Astrocyte (in vitro differentiated cells and primary cell): ENCODE measurements around the gene RASAL1. TPM values are rescaled to one million over a fixed set of nuclear protein-coding genes. Genes with fewer than 3 reads are reported as not detected.

Source experiments
- DNase-seq: peaks from one replicate; pipeline ENCODE4 v3.0.0-alpha.2; 2010; ENCODE audit warnings: low read depth
- FAIRE-seq: peaks from 2 replicates; lab custom pipeline; 2011; peaks lifted over from hg19 to GRCh38; lab: Jason Lieb, UNC
- H2AFZ ChIP-seq: 2 replicates; pipeline ENCODE4 v1.6.0; 2012; ENCODE audit warnings: low read depth, low read length, inconsistent platforms
- H3K27ac ChIP-seq: 2 replicates; pipeline ENCODE4 v1.5.1; 2011; ENCODE audit warnings: low read depth, low read length, inconsistent platforms
- H3K27me3 ChIP-seq: 2 replicates; pipeline ENCODE4 v1.6.0; 2011; ENCODE audit warnings: low read length, inconsistent platforms; ENCODE audit not compliant: insufficient read depth
- H3K36me3 ChIP-seq: 2 replicates; pipeline ENCODE4 v1.5.1; 2011; ENCODE audit warnings: low read length, inconsistent platforms; ENCODE audit not compliant: insufficient read depth
- H3K4me1 ChIP-seq: 2 replicates; pipeline ENCODE4 v1.5.1; 2011; ENCODE audit warnings: low read length, inconsistent platforms; ENCODE audit not compliant: insufficient read depth
- H3K4me2 ChIP-seq: 2 replicates; pipeline ENCODE4 v1.6.0; 2012; ENCODE audit warnings: low read length, inconsistent platforms
- H3K4me3 ChIP-seq: 2 replicates; pipeline ENCODE4 v1.5.1; 2011; ENCODE audit warnings: low read depth, mild to moderate bottlenecking, low read length, inconsistent platforms; ENCODE audit not compliant: insufficient read depth
- H3K79me2 ChIP-seq: 2 replicates; pipeline ENCODE4 v1.6.0; 2012; ENCODE audit warnings: mild to moderate bottlenecking, low read length, inconsistent platforms; ENCODE audit not compliant: insufficient read depth
- H3K9ac ChIP-seq: 2 replicates; pipeline ENCODE4 v1.6.0; 2012; ENCODE audit warnings: mild to moderate bottlenecking, low read length, inconsistent platforms
- H3K9me3 ChIP-seq: 2 replicates; pipeline ENCODE4 v1.5.1; 2012; ENCODE audit warnings: low read depth, mild to moderate bottlenecking, low read length, inconsistent platforms; ENCODE audit not compliant: insufficient read depth
- H4K20me1 ChIP-seq: 2 replicates; pipeline ENCODE4 v1.6.0; 2012; ENCODE audit warnings: low read length, inconsistent platforms; ENCODE audit not compliant: insufficient read depth
- H3K27ac Mint-ChIP-seq: one replicate; pipeline ENCODE4 v1.8.0; 2021; ENCODE audit warnings: mild to moderate bottlenecking, mixed read lengths; ENCODE audit not compliant: unreplicated experiment
- H3K27me3 Mint-ChIP-seq: one replicate; pipeline ENCODE4 v1.8.0; 2021; ENCODE audit warnings: low read depth, mixed read lengths; ENCODE audit not compliant: unreplicated experiment
- H3K36me3 Mint-ChIP-seq: one replicate; pipeline ENCODE4 v1.8.0; 2021; ENCODE audit warnings: low read depth, mixed read lengths; ENCODE audit not compliant: unreplicated experiment
- H3K4me1 Mint-ChIP-seq: one replicate; pipeline ENCODE4 v1.8.0; 2021; ENCODE audit warnings: low read depth, mixed read lengths; ENCODE audit not compliant: unreplicated experiment
- H3K4me3 Mint-ChIP-seq: one replicate; pipeline ENCODE4 v1.8.0; 2021; ENCODE audit warnings: mild to moderate bottlenecking, moderate library complexity, mixed read lengths; ENCODE audit not compliant: unreplicated experiment
- H3K9me3 Mint-ChIP-seq: one replicate; pipeline ENCODE4 v1.8.0; 2021; ENCODE audit warnings: mild to moderate bottlenecking, mixed read lengths; ENCODE audit not compliant: unreplicated experiment
- CTCF ChIP-seq: IDR thresholded peaks from 2 replicates; pipeline ENCODE4 v1.5.1; 2011; ENCODE audit warnings: low read depth, mild to moderate bottlenecking, inconsistent platforms, low read length, moderate library complexity; ENCODE audit not compliant: insufficient read depth
- EZH2 ChIP-seq: IDR thresholded peaks from 2 replicates; pipeline ENCODE4 v1.6.1; 2012; ENCODE audit warnings: mild to moderate bottlenecking, low read length, inconsistent platforms; ENCODE audit not compliant: insufficient read depth
- total RNA-seq: library from RNA; stranded (reverse); gene quantifications from 2 replicates; pipeline ENCODE4 v1.2.1, GENCODE V29; 2021

Gene RASAL1
- total RNA-seq, 1 donor from 2014 or later, result 0.48 TPM

- Histone ChIP-seq H3K4me1 (no peaks in the 10 kb centered on the region), H3K4me3 (no peak overlapping the region), H3K27ac (no peak overlapping the region), H3K9me3 (no peaks in the 10 kb centered on the region), H3K79me2 (no peaks in the 10 kb centered on the region), H3K27me3 (peaks cover 53% of the 10 kb centered on the region), H3K4me2 (peak overlapping the region; percentile 78), H4K20me1 (peaks cover 4% of the 10 kb centered on the region), H2AFZ (no peak overlapping the region), H3K36me3 (no peaks in the 10 kb centered on the region), H3K9ac (no peak overlapping the region)
- H3K27me3 Mint-ChIP-seq, result peaks cover 48% of the 10 kb centered on the region
- no peak for TF ChIP-seq EZH2
- no peak for TF ChIP-seq CTCF
- no peak overlapping the region for H3K27ac Mint-ChIP-seq
- FAIRE-seq, result no peak
- H3K4me1 Mint-ChIP-seq, result no peaks in the 10 kb centered on the region
- H3K9me3 Mint-ChIP-seq, result peaks cover 3% of the 10 kb centered on the region
- peak overlapping the region; percentile 78 for H3K4me3 Mint-ChIP-seq
- DNase-seq, result no peak
- H3K36me3 Mint-ChIP-seq, result no peaks in the 10 kb centered on the region
Observed at GRCh38 chr12:113055594-113056380, 79.8 kb downstream of the RASAL1 start.

DNA sequence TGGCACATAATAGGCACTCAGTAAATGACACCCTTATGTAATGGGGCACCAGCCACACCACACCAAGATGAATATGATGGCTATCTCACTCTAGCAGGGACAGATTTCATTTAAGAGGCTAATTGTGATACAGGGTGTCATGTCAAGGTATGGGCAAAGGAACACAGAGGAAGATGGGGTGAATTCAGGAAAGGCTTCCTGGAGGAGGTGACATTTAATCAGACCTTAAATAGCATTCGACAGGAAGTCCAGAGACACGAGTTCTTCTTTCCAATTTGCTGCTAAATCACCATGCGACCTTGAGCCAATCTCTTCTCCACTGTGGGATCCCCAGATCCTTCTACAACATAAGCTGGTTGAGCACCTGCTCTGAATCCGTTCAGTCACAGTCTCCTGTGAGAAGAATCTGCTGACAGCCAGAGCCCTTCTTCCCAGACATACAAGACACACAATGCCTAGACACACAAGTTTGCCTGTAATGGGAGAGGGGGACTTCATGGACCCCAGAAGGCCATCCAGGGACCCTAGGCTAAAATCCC is 80.5 kb downstream of the RASAL1 start:
- no peak overlapping the region for H3K9ac ChIP-seq
- H3K36me3 ChIP-seq, result no peaks in the 10 kb centered on the region
- H3K9me3 ChIP-seq, result no peaks in the 10 kb centered on the region
- H3K4me3 Mint-ChIP-seq, result no peak overlapping the region
- H3K27ac ChIP-seq, result no peak overlapping the region
- peaks cover 4% of the 10 kb centered on the region for H4K20me1 ChIP-seq
- no peak overlapping the region for H3K4me3 ChIP-seq
- H3K27ac Mint-ChIP-seq, result no peak overlapping the region
- no peaks in the 10 kb centered on the region for H3K4me1 ChIP-seq
- TF ChIP-seq EZH2, result no peak
- TF ChIP-seq CTCF, result no peak
- peaks cover 56% of the 10 kb centered on the region for H3K27me3 Mint-ChIP-seq
- no peak for DNase-seq
- no peak overlapping the region for H3K4me2 ChIP-seq
- H3K4me1 Mint-ChIP-seq, result no peaks in the 10 kb centered on the region
- H3K79me2 ChIP-seq, result no peaks in the 10 kb centered on the region
- no peak overlapping the region for H2AFZ ChIP-seq
- no peaks in the 10 kb centered on the region for H3K36me3 Mint-ChIP-seq
- peaks cover 48% of the 10 kb centered on the region for H3K27me3 ChIP-seq
- FAIRE-seq, result no peak
- H3K9me3 Mint-ChIP-seq, result peaks cover 3% of the 10 kb centered on the region

- no peak for TF ChIP-seq EZH2
- TF ChIP-seq CTCF, result no peak
- H3K4me1 Mint-ChIP-seq, result no peaks in the 10 kb centered on the region
- Histone ChIP-seq H3K79me2 (no peaks in the 10 kb centered on the region), H3K27ac (no peak overlapping the region), H3K9ac (no peak overlapping the region), H3K27me3 (peaks cover 41% of the 10 kb centered on the region), H3K36me3 (no peaks in the 10 kb centered on the region), H2AFZ (no peak overlapping the region), H3K4me3 (no peak overlapping the region), H4K20me1 (no peaks in the 10 kb centered on the region), H3K4me2 (no peak overlapping the region), H3K9me3 (no peaks in the 10 kb centered on the region), H3K4me1 (no peaks in the 10 kb centered on the region)
- H3K27ac Mint-ChIP-seq, result no peak overlapping the region
- DNase-seq (no peak), FAIRE-seq (no peak)
- H3K36me3 Mint-ChIP-seq, result no peaks in the 10 kb centered on the region
- H3K4me3 Mint-ChIP-seq, result no peak overlapping the region
- peaks cover 71% of the 10 kb centered on the region for H3K27me3 Mint-ChIP-seq
- H3K9me3 Mint-ChIP-seq, result peaks cover 6% of the 10 kb centered on the region
Observed at GRCh38 chr12:113052326-113052725, 83.2 kb downstream of the RASAL1 start.
